GM12865 (cell line): ENCODE measurements around the gene PRR5L.

Source experiments
- DNase-seq: peaks from one replicate; pipeline ENCODE4 v3.0.0; 2010; ENCODE audit warnings: low read depth
- H3K4me3 ChIP-seq: 2 replicates; pipeline ENCODE4 v1.5.1; 2011; ENCODE audit warnings: mild to moderate bottlenecking, low read depth, low read length, control low read depth
- CTCF ChIP-seq: IDR thresholded peaks from 2 replicates; pipeline ENCODE4 v1.5.1; 2011; ENCODE audit warnings: low read length, control low read depth, low read depth, inconsistent platforms; ENCODE audit not compliant: insufficient read depth; ENCODE audit errors: missing control alignments

Gene PRR5L

GRCh38 chr11:36257351-36257750, 38.7 kb upstream of the PRR5L start:
- H3K4me3 ChIP-seq: no peak overlapping the region
- TF ChIP-seq CTCF: no peak
- DNase-seq: no peak

GRCh38 chr11:36258730-36259360, 37.2 kb upstream of the PRR5L start:
- peak; percentile 50 for TF ChIP-seq CTCF
- peak; percentile 35 for DNase-seq
- H3K4me3 ChIP-seq: no peak overlapping the region

GRCh38 chr11:36261094-36261493, 35.0 kb upstream of the PRR5L start:
- TF ChIP-seq CTCF: no peak
- no peak for DNase-seq
- H3K4me3 ChIP-seq: no peak overlapping the region

- DNase-seq: no peak
- no peak overlapping the region for H3K4me3 ChIP-seq
- no peak for TF ChIP-seq CTCF
These were observed 31.8 kb upstream of the PRR5L start for GRCh38 chr11:36264011-36264972.

- DNase-seq: no peak
- H3K4me3 ChIP-seq: no peak overlapping the region
- no peak for TF ChIP-seq CTCF
These were observed 31.1 kb upstream of the PRR5L start for GRCh38 chr11:36264973-36265344.

- H3K4me3 ChIP-seq: no peak overlapping the region
- peak; percentile 84 for TF ChIP-seq CTCF
- DNase-seq: peak; percentile 61
These were observed 30.1 kb upstream of the PRR5L start for GRCh38 chr11:36265793-36266628.
